ELF-1 (cell line): ENCODE measurements around the gene STK16.
"Not testable (repeated sequence)": the region's sequence is repeated elsewhere in the genome, so short reads cannot be mapped to it uniquely, and the experiment has no call there.

ENCODE experiments used
- DNase-seq: peaks from one replicate; pipeline ENCODE4 v3.0.0-alpha.2; 2016; ENCODE audit warnings: low read depth, low spot score

The STK16 gene

GRCh38 chr2:219243291-219243761, 2.0 kb upstream of the STK16 start:
- peak; percentile 51 for DNase-seq

- no peak for DNase-seq
These were observed 511 bp upstream of the STK16 start for GRCh38 chr2:219244789-219245147.

GRCh38 chr2:219245899-219246230, 586 bp downstream of the STK16 start:
- no peak for DNase-seq

- no peak for DNase-seq
These were observed 1.3 kb downstream of the STK16 start for GRCh38 chr2:219246559-219246958.

- peak; percentile 17 for DNase-seq
These were observed 2.7 kb downstream of the STK16 start for GRCh38 chr2:219247678-219248642.

- DNase-seq, result no peak
These were observed 3.5 kb downstream of the STK16 start for GRCh38 chr2:219248845-219249202.

GRCh38 chr2:219249203-219249980, 4.1 kb downstream of the STK16 start:
- DNase-seq, result peak; percentile 36

GRCh38 chr2:219250049-219250781, 4.9 kb downstream of the STK16 start:
- DNase-seq, result no peak

GRCh38 chr2:219251656-219252055, 6.4 kb downstream of the STK16 start:
- no peak for DNase-seq

- no peak for DNase-seq
These were observed 6.8 kb downstream of the STK16 start for GRCh38 chr2:219252084-219252483.

- DNase-seq, result no peak
These were observed 7.3 kb downstream of the STK16 start for GRCh38 chr2:219252570-219252899.

- DNase-seq, result peak; percentile 52
These were observed 7.8 kb downstream of the STK16 start, which contains the start of gene TUBA4B for GRCh38 chr2:219252900-219253752. TSS of gene TUBA4B (plus strand) at chr2:219253243. CDS start at chr2:219253408, 165 bp downstream.

- peak; percentile 78 for DNase-seq
These were observed 8.7 kb downstream of the STK16 start, which contains the start of gene TUBA4A for GRCh38 chr2:219253753-219254589. TSS of gene TUBA4A (minus strand) at chr2:219253918. CDS start at chr2:219253858, 60 bp downstream.

GRCh38 chr2:219254590-219255201, 9.4 kb downstream of the STK16 start:
- no peak for DNase-seq

GRCh38 chr2:219258942-219259341, 13.7 kb downstream of the STK16 start:
- DNase-seq, result not testable (repeated sequence)

- DNase-seq, result no peak
These were observed 16.0 kb downstream of the STK16 start for GRCh38 chr2:219261024-219261855.

- DNase-seq, result no peak
These were observed 21.0 kb downstream of the STK16 start for GRCh38 chr2:219266232-219266631.

- DNase-seq, result no peak
These were observed 21.6 kb downstream of the STK16 start for GRCh38 chr2:219266886-219267285.

GRCh38 chr2:219268294-219268693, 23.0 kb downstream of the STK16 start:
- no peak for DNase-seq
